Measurements from ENCODE around the gene HDAC4.

Gene HDAC4

GRCh38 chr2:239051891-239052445, 348.9 kb downstream of the HDAC4 start:
- Histone ChIP-seq H3K27ac (replicated peaks) (no peak overlapping the region), H3K4me3 (replicated peaks; ENCODE audit: insufficient read depth, low read length) (no peak overlapping the region), H3K27me3 (ENCODE audit: insufficient read depth, poor library complexity, severe bottlenecking) (no peaks in the 10 kb centered on the region)
- TF ChIP-seq SPI1 (IDR thresholded peaks at IDR 0.05; ENCODE audit: borderline replicate concordance, low read depth) (no peak), REST (IDR thresholded peaks at IDR 0.05; ENCODE audit: insufficient replicate concordance, low read depth) (no peak), POLR2AphosphoS5 (IDR thresholded peaks at IDR 0.05; ENCODE audit: low read depth) (no peak), CTCF (IDR thresholded peaks at IDR 0.05; ENCODE audit: insufficient read depth, low read length) (no peak), GABPA (IDR thresholded peaks at IDR 0.05; ENCODE audit: low read depth) (no peak)
- DNase-seq (ENCODE audit: low read depth in 1 of 2, low spot score in 1 of 2), result no peak

- Histone ChIP-seq H3K27me3 (ENCODE audit: insufficient read depth, poor library complexity, severe bottlenecking) (no peaks in the 10 kb centered on the region), H3K4me3 (replicated peaks; ENCODE audit: insufficient read depth, low read length) (no peak overlapping the region), H3K27ac (replicated peaks) (no peak overlapping the region)
- TF ChIP-seq GABPA (IDR thresholded peaks at IDR 0.05; ENCODE audit: low read depth) (no peak), POLR2AphosphoS5 (IDR thresholded peaks at IDR 0.05; ENCODE audit: low read depth) (no peak), SPI1 (IDR thresholded peaks at IDR 0.05; ENCODE audit: borderline replicate concordance, low read depth) (no peak), CTCF (IDR thresholded peaks at IDR 0.05; ENCODE audit: insufficient read depth, low read length) (no peak), REST (IDR thresholded peaks at IDR 0.05; ENCODE audit: insufficient replicate concordance, low read depth) (no peak)
- DNase-seq (ENCODE audit: low read depth in 1 of 2, low spot score in 1 of 2), result no peak
These were observed 350.6 kb downstream of the HDAC4 start for GRCh38 chr2:239050252-239050649.

- H3K27ac ChIP-seq (replicated peaks), result no peak overlapping the region
- no peak for TF ChIP-seq POLR2AphosphoS5 (IDR thresholded peaks at IDR 0.05; ENCODE audit: low read depth)
- no peak for TF ChIP-seq REST (IDR thresholded peaks at IDR 0.05; ENCODE audit: insufficient replicate concordance, low read depth)
- TF ChIP-seq CTCF (IDR thresholded peaks at IDR 0.05; ENCODE audit: insufficient read depth, low read length), result no peak
- TF ChIP-seq GABPA (IDR thresholded peaks at IDR 0.05; ENCODE audit: low read depth), result no peak
- no peak for TF ChIP-seq SPI1 (IDR thresholded peaks at IDR 0.05; ENCODE audit: borderline replicate concordance, low read depth)
- no peak overlapping the region for H3K4me3 ChIP-seq (replicated peaks; ENCODE audit: insufficient read depth, low read length)
- no peak for DNase-seq (ENCODE audit: low read depth in 1 of 2, low spot score in 1 of 2)
- no peaks in the 10 kb centered on the region for H3K27me3 ChIP-seq (ENCODE audit: insufficient read depth, poor library complexity, severe bottlenecking)
These were observed 351.2 kb downstream of the HDAC4 start for GRCh38 chr2:239049421-239050251.

Measured in HL-60 (cell line).